Heart left ventricle (tissue), 16 donors: ENCODE measurements around the gene RPF1. TPM values are rescaled to one million over a fixed set of nuclear protein-coding genes. Genes with fewer than 3 reads are reported as not detected.

Source experiments
- ATAC-seq, 4 donors: fragments of 200-7000 bp; cut with Tn5 transposase; one replicate each; pipeline ENCODE4 v1.9.1; 2020 to 2022; ENCODE audit warnings: moderate library complexity in 4 of 4, mild to moderate bottlenecking in 3 of 4, moderate number of reproducible peaks in 1 of 4
- DNase-seq, 5 donors: peaks; one replicate each; pipeline ENCODE4 v3.0.0-alpha.2; 2020
- H3K27ac ChIP-seq, 12 donors: fragments of 200-600 bp; sonication (generic) in 4 of 12; one replicate each; pipeline versions ENCODE4 v1.5.0 to v1.8.0; 2016 to 2022; ENCODE audit warnings: mild to moderate bottlenecking in 2 of 12
- H3K27me3 ChIP-seq, 9 donors: fragments of 200-600 bp; sonication (generic) in 2 of 9; one replicate each; pipeline versions ENCODE4 v1.5.1 to v1.8.0; 2016 to 2022; ENCODE audit warnings: mild to moderate bottlenecking in 3 of 9
- H3K36me3 ChIP-seq, 9 donors: fragments of 200-600 bp; sonication (generic) in 2 of 9; one replicate each; pipeline versions ENCODE4 v1.5.0 to v1.8.0; 2018 to 2022; ENCODE audit warnings: mild to moderate bottlenecking in 2 of 9
- H3K4me1 ChIP-seq, 12 donors: fragments of 200-600 bp; sonication (generic) in 4 of 12; one replicate each; pipeline versions ENCODE4 v1.5.0 to v1.8.0; 2016 to 2022; ENCODE audit warnings: mild to moderate bottlenecking in 3 of 12
- H3K4me3 ChIP-seq, 12 donors: fragments of 200-600 bp; sonication (generic) in 4 of 12; one replicate each; pipeline versions ENCODE4 v1.5.0 to v1.8.0; 2017 to 2022; ENCODE audit warnings: mild to moderate bottlenecking in 9 of 12, moderate library complexity in 4 of 12
- H3K9me3 ChIP-seq, 12 donors: fragments of 200-600 bp; sonication (generic) in 4 of 12; one replicate each; pipeline versions ENCODE4 v1.5.0 to v1.8.0; 2016 to 2022; ENCODE audit warnings: mild to moderate bottlenecking in 1 of 12
- POLR2A ChIP-seq, 2 donors: fragments of 450-650 bp; IDR thresholded peaks; one replicate each; pipeline ENCODE4 v1.6.1; 2017; ENCODE audit warnings: antibody characterized with exemption in 2 of 2, mild to moderate bottlenecking in 2 of 2, moderate library complexity in 2 of 2
- WGBS, 4 donors: extraction: QIAGEN DNeasy Blood & Tissue Kit in 2 of 4; methylation state at CpG; one replicate each; pipeline versions ENCODE4 v1.1.5 to v1.1.7; 2013 to 2018; 5-methylcytosine and 5-hydroxymethylcytosine counted together
- intact Hi-C, 10 donors: fragments of 100-400 bp; cut with DNase I; formaldehyde crosslinking; loops; one replicate each; pipeline versions ENCODE4 v1.11.1 to v1.14.2; 2022
- polyA plus RNA-seq, 2 donors: library from polyadenylated mRNA; stranded (reverse); fragments of 200-250 nt; gene quantifications; one replicate each; pipeline ENCODE4 v1.2.3, GENCODE V29; 2013
- total RNA-seq, 9 donors: library from RNA; depleted of rRNA in 2 of 9; stranded (reverse); fragments of >200 nt in 2 of 9; fragmentation: NEBNext Ultra II Directional in 3 of 9; extraction: Animal tissue kit (Norgen Biotek cat#: 25700) in 3 of 9; gene quantifications; one replicate each; pipeline versions ENCODE4 v1.1.0 to v1.2.4, GENCODE V29; 2016 to 2023
- TF ChIP-seq, protein P1 (sequence below), 12 donors: fragments of 200-600 bp; sonication (generic) in 4 of 12; IDR thresholded peaks; one replicate each; pipeline versions ENCODE4 v1.5.0 to v1.8.0; 2018 to 2022; ENCODE audit warnings: antibody characterized with exemption in 12 of 12, mild to moderate bottlenecking in 5 of 12
- donor health status: ischemic (EF 13 %, LVEDD 7.1; RV severe dilation, severe dysfunction).
- donor health status: healthy with polysubstance abuse.
- donor health status: DM: no; HTN: yes; CAD: no.
- donor health status: DM: no; HTN: no; CAD: no.
- donor health status: ischemic (EF 25% LVEDD 6.9; RV normal size, moderate dysfunction).
- donor health status: ischemic (EF 25% LVEDD 5.7; RV mildly dilated, moderate dysfunction).
- donor health status: healthy.
- donor health status: DM: yes; HTN: yes; CAD: no.
- donor health status: ischemic (EF 35%, LVEDD 5.7; RV mildly dilated, moderate dysfunction).
- donor health status: nonischemic (EF 11% LVEDD 7.7; RV severe dilation, severe dysfunction).
- donor health status: DM: yes; HTN: yes; CAD: no.
- donor health status: PGD.
- donor health status: ischemic (EF 29% LVEDD 5.4; RV normal size, mild dysfunction).
- donor health status: nonischemic (EF 23%, LVEDD 6.1; RV moderate dilation, normal function).

The RPF1 gene
- total and polyA plus RNA-seq, 11 donors: 23.9 to 66.8 (median 34.5) TPM

DNA sequence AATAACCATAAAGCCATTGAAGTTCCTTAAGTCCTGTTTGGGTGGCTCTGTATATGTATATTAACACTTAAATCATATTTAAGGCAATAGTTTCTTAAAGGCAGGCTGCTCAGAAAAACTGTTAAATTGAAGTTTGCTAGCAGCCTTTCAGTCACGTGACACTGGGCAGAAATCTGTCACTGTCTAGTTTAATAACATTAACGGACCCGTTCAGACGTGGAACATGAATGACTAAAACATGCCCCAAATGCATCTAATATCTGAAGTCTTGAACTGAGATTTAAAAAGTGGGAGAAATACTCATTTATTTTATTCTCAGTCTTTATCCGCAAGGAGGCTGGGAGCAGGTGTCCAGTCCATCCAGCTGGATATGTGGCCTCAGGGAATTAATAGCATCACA lies 23.9 kb downstream of the RPF1 start:
- Histone ChIP-seq H3K27me3 (no peaks in the 10 kb centered on the region), H3K36me3 (peaks cover 0 to 42% (median 28%) of the 10 kb centered on the region in 9 donors), H3K4me3 (peak overlapping the region in 5 of 12 donors; percentile 62 to 91 (median 82)), H3K27ac (peak overlapping the region in 2 of 12 donors; percentile 16 to 97), H3K4me1 (peaks cover 5 to 72% (median 44%) of the 10 kb centered on the region in 12 donors), H3K9me3 (no peaks in the 10 kb centered on the region)
- ATAC-seq: no peak
- TF ChIP-seq, protein P1, sequence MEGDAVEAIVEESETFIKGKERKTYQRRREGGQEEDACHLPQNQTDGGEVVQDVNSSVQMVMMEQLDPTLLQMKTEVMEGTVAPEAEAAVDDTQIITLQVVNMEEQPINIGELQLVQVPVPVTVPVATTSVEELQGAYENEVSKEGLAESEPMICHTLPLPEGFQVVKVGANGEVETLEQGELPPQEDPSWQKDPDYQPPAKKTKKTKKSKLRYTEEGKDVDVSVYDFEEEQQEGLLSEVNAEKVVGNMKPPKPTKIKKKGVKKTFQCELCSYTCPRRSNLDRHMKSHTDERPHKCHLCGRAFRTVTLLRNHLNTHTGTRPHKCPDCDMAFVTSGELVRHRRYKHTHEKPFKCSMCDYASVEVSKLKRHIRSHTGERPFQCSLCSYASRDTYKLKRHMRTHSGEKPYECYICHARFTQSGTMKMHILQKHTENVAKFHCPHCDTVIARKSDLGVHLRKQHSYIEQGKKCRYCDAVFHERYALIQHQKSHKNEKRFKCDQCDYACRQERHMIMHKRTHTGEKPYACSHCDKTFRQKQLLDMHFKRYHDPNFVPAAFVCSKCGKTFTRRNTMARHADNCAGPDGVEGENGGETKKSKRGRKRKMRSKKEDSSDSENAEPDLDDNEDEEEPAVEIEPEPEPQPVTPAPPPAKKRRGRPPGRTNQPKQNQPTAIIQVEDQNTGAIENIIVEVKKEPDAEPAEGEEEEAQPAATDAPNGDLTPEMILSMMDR (IDR thresholded peaks at IDR 0.05): no peak
- no peak for TF ChIP-seq POLR2A (IDR thresholded peaks at IDR 0.05)
- 30 to 46% (median 40%) methylated on average over 5 of the region's 5 CpGs for WGBS, 4 donors
- intact Hi-C loops: loop anchor here in 3 of 10 donors (10.0 kb wide), 3 partner anchors 72 to 208 kb away; partner anchors contain the start of gene CTBS (in 2 of the 3)
- no peak for DNase-seq

DNA sequence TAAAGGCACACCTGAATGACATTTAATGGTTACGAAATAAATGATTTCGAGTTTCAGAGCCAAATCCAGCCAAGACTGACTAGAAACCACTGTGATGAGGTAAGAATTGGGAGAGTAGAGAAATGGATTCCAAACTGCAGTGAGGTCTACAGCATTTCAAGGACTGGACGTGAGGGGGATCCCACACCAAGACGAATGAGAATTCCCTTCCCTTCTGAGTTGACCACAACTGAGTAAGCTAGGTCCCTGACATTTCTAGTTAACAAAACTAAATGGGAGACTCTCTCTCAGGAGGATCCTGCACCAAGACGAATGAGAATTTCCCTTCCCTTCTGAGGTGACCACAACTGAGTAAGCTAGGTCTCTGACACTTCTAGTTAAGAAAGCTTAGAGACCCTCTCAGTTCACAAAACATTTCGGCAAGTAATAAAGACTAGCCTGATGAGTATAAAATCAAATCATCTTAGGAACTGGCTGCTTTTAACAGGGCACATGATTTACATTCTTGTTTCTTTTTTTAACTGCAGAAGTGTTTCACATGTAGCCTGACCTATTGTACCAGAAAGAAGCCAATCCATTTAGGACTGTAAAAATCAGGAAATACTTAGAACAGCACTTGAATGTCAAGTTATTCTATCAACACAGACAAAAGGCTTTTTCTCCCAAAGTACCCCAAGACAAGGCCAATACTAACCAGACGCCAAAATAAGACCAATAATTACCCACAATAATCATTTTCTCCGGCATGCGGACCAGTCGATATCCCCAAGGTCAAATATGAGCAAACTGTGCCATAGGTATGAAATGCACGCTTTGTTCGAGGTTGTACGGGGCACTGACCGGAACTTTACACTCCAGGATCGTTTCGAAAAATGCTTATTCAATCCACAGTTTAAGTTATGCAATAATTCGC lies 25.8 kb downstream of the RPF1 start:
- peaks cover 5 to 65% (median 44%) of the 10 kb centered on the region in 12 donors for H3K4me1 ChIP-seq
- intact Hi-C loops: loop anchor here in 7 of 10 donors (2.0 to 10.0 kb wide), 8 partner anchors 16 to 210 kb away; partner anchors contain the start of genes CTBS (in 5 of the 7) and RPF1 (in 1 of the 7)
- H3K9me3 ChIP-seq: peaks cover 0 to 14% (median 0%) of the 10 kb centered on the region in 12 donors
- H3K36me3 ChIP-seq: peaks cover 0 to 23% (median 16%) of the 10 kb centered on the region in 9 donors
- ATAC-seq (no peak), DNase-seq (no peak)
- H3K4me3 ChIP-seq: peak overlapping the region; percentile 47 to 91 (median 82)
- H3K27ac ChIP-seq: peak overlapping the region; percentile 89 to 99 (median 96)
- no peak for TF ChIP-seq POLR2A (IDR thresholded peaks at IDR 0.05)
- TF ChIP-seq, protein P1 (IDR thresholded peaks at IDR 0.05): no peak
- H3K27me3 ChIP-seq: no peaks in the 10 kb centered on the region
- WGBS, 4 donors: 5 to 7% (median 6%) methylated on average over 17 of the region's 17 CpGs

DNA sequence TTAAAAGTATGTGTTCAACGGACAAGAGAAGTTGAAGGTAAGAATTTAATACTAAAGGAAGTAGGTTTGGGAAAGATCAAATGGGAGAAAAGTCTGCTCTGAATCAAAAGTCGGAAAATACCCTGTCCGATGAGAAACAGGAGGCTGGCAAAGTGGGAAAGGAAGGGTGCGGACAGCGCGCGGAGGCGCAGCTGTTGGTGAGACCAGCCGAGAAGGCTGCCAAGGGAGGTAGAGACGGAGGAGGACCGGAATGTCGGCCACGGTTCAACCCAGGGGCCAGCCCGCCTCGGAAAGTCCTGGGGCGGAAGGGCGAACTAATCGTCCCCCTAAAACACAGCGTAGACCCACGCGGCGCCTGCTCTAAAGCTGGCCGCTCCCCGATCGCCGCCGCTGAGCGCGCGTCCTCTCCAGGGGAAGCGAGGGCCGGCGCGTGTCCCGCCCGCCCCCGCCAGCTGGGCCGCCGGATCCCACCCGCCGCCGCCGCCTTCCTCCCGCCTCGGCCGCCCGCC lies 26.5 kb downstream of the RPF1 start:
- TF ChIP-seq, protein P1 (IDR thresholded peaks at IDR 0.05): peak in 1 of 12 donors; percentile 10
- TF ChIP-seq POLR2A (IDR thresholded peaks at IDR 0.05): no peak
- H3K4me1 ChIP-seq: peaks cover 5 to 57% (median 38%) of the 10 kb centered on the region in 12 donors
- H3K27me3 ChIP-seq: no peaks in the 10 kb centered on the region
- ATAC-seq (peak; percentile 22 to 78 (median 64)), DNase-seq (peak in 1 of 5 donors; percentile 75)
- H3K9me3 ChIP-seq: peaks cover 0 to 21% (median 0%) of the 10 kb centered on the region in 12 donors
- peak overlapping the region; percentile 47 to 91 (median 82) for H3K4me3 ChIP-seq
- WGBS, 4 donors: 0 to 1% (median 0%) methylated on average over 20 to 47 of the region's 47 CpGs
- H3K27ac ChIP-seq: peak overlapping the region; percentile 89 to 99 (median 96)
- intact Hi-C loops: loop anchor here in 8 of 10 donors (1.0 to 10.0 kb wide), 11 partner anchors 17 to 211 kb away; partner anchors contain the start of genes CTBS (in 7 of the 8) and RPF1 (in 2 of the 8)
- H3K36me3 ChIP-seq: peaks cover 0 to 16% (median 9%) of the 10 kb centered on the region in 9 donors
